Loucy (cell line): ENCODE measurements around the gene CHTOP.

Experiments used
- H2AFZ ChIP-seq: fragments of 200-600 bp; sonication (generic); 2 replicates; pipeline ENCODE4 v1.6.0; 2016; ENCODE audit warnings: antibody characterized with exemption, mild to moderate bottlenecking, low read length, moderate library complexity
- H3F3A ChIP-seq: fragments of 200-600 bp; 2 replicates; pipeline ENCODE4 v1.6.0; 2016; ENCODE audit warnings: antibody characterized with exemption, low read depth, mild to moderate bottlenecking
- H3K27me3 ChIP-seq: fragments of 200-600 bp; sonication (generic); 2 replicates; pipeline ENCODE4 v1.6.1; 2014; ENCODE audit warnings: low read length, mild to moderate bottlenecking; ENCODE audit not compliant: insufficient read depth, poor library complexity, severe bottlenecking
- H3K36me3 ChIP-seq: fragments of 200-600 bp; sonication (generic); 2 replicates; pipeline ENCODE4 v1.6.1; 2016; ENCODE audit warnings: low read length; ENCODE audit not compliant: insufficient read depth
- H3K4me1 ChIP-seq: fragments of 200-600 bp; sonication (generic); 2 replicates; pipeline ENCODE4 v1.5.1; 2014; ENCODE audit warnings: low read length, mild to moderate bottlenecking; ENCODE audit not compliant: insufficient read depth, poor library complexity, severe bottlenecking
- H3K4me2 ChIP-seq: fragments of 200-600 bp; sonication (generic); 2 replicates; pipeline ENCODE4 v1.6.0; 2014; ENCODE audit warnings: antibody characterized with exemption, low read length, low read depth, mild to moderate bottlenecking; ENCODE audit not compliant: poor library complexity, severe bottlenecking
- H3K4me3 ChIP-seq: fragments of 200-600 bp; sonication (generic); 2 replicates; pipeline ENCODE4 v1.5.1; 2014; ENCODE audit warnings: low read length, mild to moderate bottlenecking, mixed read lengths; ENCODE audit not compliant: poor library complexity, severe bottlenecking
- H3K79me2 ChIP-seq: fragments of 200-600 bp; sonication (generic); 2 replicates; pipeline ENCODE4 v1.6.1; 2014; ENCODE audit warnings: low read length; ENCODE audit not compliant: insufficient read depth
- H3K9ac ChIP-seq: fragments of 200-600 bp; sonication (generic); 2 replicates; pipeline ENCODE4 v1.6.0; 2014; ENCODE audit warnings: mild to moderate bottlenecking, low read depth, low read length, moderate library complexity; ENCODE audit not compliant: poor library complexity, severe bottlenecking
- H3K9me2 ChIP-seq: fragments of 200-600 bp; sonication (generic); replicated peaks from 2 replicates; pipeline ENCODE4 v1.6.1; 2016; ENCODE audit warnings: low read depth, low read length, mixed read lengths
- H3K9me3 ChIP-seq: fragments of 200-600 bp; sonication (generic); 2 replicates; pipeline ENCODE4 v1.6.1; 2014; ENCODE audit warnings: mild to moderate bottlenecking, antibody characterized with exemption, low read length, low read depth; ENCODE audit not compliant: insufficient read depth
- H4K20me1 ChIP-seq: fragments of 200-600 bp; sonication (generic); 2 replicates; pipeline ENCODE4 v1.6.0; 2014; ENCODE audit warnings: antibody characterized with exemption, low read length, mild to moderate bottlenecking; ENCODE audit not compliant: insufficient read depth, poor library complexity, severe bottlenecking
- CTCF ChIP-seq: fragments of 200-600 bp; sonication (generic); conservative IDR thresholded peaks from 2 replicates; pipeline ENCODE4 v1.5.1; 2014; ENCODE audit warnings: mild to moderate bottlenecking, antibody characterized with exemption, low read length
- EZH2phosphoT487 ChIP-seq: fragments of 200-600 bp; IDR thresholded peaks from 2 replicates; pipeline ENCODE4 v1.6.1; 2018; ENCODE audit warnings: antibody characterized with exemption, mild to moderate bottlenecking, moderate library complexity, borderline replicate concordance

Gene CHTOP

GRCh38 chr1:153635872-153636271, 2.0 kb downstream of the CHTOP start:
- Histone ChIP-seq H4K20me1 (peaks cover 50% of the 10 kb centered on the region), H3K4me2 (peak overlapping the region; percentile 69), H3K36me3 (peaks cover 46% of the 10 kb centered on the region), H3F3A (no peaks in the 10 kb centered on the region), H3K79me2 (peaks cover 66% of the 10 kb centered on the region), H3K4me1 (peaks cover 33% of the 10 kb centered on the region), H3K4me3 (peak overlapping the region; percentile 93), H3K9me3 (no peaks in the 10 kb centered on the region), H3K9me2 (no peaks in the 10 kb centered on the region), H2AFZ (no peak overlapping the region), H3K9ac (peak overlapping the region; percentile 98), H3K27me3 (no peaks in the 10 kb centered on the region)
- TF ChIP-seq EZH2phosphoT487: no peak
- no peak for TF ChIP-seq CTCF

- Histone ChIP-seq H3K36me3 (peaks cover 50% of the 10 kb centered on the region), H3K9me2 (no peaks in the 10 kb centered on the region), H4K20me1 (peaks cover 50% of the 10 kb centered on the region), H3K4me2 (peak overlapping the region; percentile 69), H3K9me3 (no peaks in the 10 kb centered on the region), H3F3A (no peaks in the 10 kb centered on the region), H3K4me1 (peaks cover 38% of the 10 kb centered on the region), H3K9ac (peak overlapping the region; percentile 98), H3K27me3 (no peaks in the 10 kb centered on the region), H3K4me3 (peak overlapping the region; percentile 93), H2AFZ (no peak overlapping the region), H3K79me2 (peaks cover 70% of the 10 kb centered on the region)
- TF ChIP-seq EZH2phosphoT487: no peak
- TF ChIP-seq CTCF: no peak
Observed at GRCh38 chr1:153636312-153636711, 2.4 kb downstream of the CHTOP start.

GRCh38 chr1:153638261-153638660, 4.4 kb downstream of the CHTOP start:
- Histone ChIP-seq H3K9me2 (no peaks in the 10 kb centered on the region), H3K9me3 (no peaks in the 10 kb centered on the region), H3K4me2 (peak overlapping the region; percentile 69), H3K27me3 (no peaks in the 10 kb centered on the region), H3K4me3 (peak overlapping the region; percentile 3), H3F3A (no peaks in the 10 kb centered on the region), H2AFZ (no peak overlapping the region), H3K36me3 (peaks cover 70% of the 10 kb centered on the region), H3K79me2 (peaks cover 90% of the 10 kb centered on the region), H3K4me1 (peaks cover 45% of the 10 kb centered on the region), H4K20me1 (peaks cover 68% of the 10 kb centered on the region), H3K9ac (no peak overlapping the region)
- TF ChIP-seq CTCF (no peak), EZH2phosphoT487 (no peak)
